T follicular helper cell (primary cell): ENCODE data around the gene SORBS2.
"Not testable (repeated sequence)": the region's sequence is repeated elsewhere in the genome, so short reads cannot be mapped to it uniquely, and the experiment has no call there.

Experiments used
- DNase-seq: peaks from one replicate; pipeline ENCODE4 v3.0.0-alpha.2; 2020; ENCODE audit warnings: low read depth

Gene SORBS2

GRCh38 chr4:185587030-185587426 lies 225.0 kb downstream of the SORBS2 start:
- DNase-seq: no peak

DNA sequence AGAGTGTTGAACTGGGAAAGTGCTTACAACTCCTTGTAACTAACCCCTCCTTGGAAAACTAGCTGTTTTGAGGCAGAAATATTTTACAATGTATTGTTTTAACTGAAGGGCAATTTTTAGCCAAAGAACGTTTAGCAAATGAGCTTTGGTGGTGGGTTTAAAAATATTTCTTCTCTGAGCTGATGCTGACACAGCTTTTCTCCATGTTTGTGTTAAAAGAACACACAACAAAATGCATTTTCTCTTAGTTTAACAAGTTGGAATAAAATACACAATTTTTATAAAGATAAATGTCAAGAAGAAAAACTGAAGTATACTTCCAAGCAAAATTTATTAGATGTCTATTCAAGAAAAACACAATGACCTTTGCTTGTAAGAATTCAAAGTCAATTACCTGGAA lies 226.8 kb downstream of the SORBS2 start:
- no peak for DNase-seq

DNA sequence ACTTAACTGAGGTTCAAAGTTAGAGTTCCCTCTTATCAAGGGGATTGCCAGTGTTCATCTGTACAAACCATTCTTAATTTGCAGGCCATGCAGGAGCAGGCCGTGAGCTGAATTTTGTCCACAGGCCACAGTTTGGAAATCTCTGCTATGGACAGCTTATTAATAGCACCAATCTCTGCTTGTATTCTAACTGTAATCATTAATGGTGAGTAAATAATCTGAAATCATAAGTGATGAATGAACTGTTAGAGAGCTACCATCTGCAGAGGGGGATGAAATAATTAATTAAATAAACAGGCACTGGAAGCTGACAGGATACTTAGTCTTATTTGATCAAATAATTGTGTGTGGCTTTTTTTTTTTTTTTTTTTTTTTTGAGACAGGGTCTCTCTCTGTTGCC lies 228.2 kb downstream of the SORBS2 start:
- DNase-seq: no peak

DNA sequence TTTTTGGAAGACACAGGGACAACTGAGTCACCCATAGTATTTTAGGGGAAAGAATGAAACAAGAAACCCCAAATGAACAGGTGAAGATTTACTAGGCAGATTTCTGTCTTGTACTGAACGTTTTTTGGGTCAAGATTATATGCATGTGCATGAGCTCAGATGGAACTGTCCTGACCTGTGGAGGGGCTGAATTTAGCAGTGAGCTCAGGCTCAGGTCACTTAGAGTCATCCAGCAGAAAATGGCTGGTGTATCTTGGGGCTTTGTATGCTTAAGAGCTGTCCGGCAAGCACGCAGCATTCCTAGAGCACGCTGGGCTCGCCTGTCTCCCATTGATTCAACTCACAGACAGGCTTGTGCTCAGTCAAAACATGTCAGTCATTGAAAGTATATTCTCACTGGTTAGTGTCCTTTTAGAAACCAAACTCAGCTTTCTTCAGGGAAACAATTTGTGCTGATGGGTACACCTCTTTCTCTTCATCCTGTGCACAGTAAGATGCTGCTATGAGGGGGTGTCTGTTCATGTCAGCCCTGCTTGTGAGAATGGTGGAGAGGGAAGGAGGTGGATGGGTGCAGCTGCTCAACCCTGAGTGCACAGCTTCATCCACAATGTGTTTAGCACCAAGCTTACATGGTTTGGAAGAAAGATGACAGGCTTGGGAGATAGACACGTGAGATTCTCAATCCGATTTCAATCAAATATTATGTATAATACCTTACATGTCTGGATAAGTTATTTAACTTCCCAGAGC lies 229.2 kb downstream of the SORBS2 start:
- no peak for DNase-seq

DNA sequence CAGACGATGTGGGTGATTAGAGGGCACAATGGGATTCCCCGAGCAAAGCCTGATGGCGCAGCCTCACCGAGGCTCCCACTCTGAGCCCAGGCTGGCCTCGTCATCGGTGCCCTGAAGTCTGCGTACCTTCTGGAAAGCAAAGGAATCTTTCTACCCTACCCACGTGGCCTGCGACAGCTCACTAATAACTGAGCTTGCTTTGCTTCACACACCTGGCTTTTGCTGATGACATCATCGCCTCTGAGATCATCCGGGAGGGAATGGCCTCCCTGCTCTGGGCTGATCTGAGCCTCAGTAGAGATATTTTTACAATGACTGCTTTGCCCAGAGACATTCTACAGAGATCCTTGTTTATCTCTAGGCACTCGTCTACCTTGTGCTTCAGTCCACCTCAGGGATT lies 231.3 kb downstream of the SORBS2 start:
- no peak for DNase-seq

DNA sequence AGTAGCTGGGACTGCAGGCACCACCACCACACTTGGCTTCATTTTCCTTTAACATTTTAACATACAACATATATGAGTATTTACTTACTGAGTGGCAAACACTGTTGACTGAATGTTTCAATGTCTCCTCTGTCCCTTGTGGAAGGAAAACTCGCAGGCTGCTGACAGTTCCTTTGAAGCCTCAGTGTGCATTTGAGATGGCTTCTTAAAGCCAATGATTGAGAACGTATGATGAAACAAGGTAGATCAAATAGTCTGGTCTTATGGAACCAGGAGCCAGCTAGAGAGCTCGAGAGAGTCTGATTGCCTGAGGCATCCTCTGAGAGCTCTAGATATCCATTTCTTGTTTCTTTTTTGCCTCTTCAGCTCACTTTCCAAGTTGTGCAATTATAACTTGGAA lies 233.7 kb downstream of the SORBS2 start:
- no peak for DNase-seq

- no peak for DNase-seq
These were observed 234.7 kb downstream of the SORBS2 start for GRCh38 chr4:185576962-185577950.

- no peak for DNase-seq
These were observed 235.6 kb downstream of the SORBS2 start for GRCh38 chr4:185576314-185576961.

GRCh38 chr4:185573651-185574199 lies 238.3 kb downstream of the SORBS2 start:
- DNase-seq: no peak

- no peak for DNase-seq
These were observed 241.3 kb downstream of the SORBS2 start for GRCh38 chr4:185570727-185571126.

DNA sequence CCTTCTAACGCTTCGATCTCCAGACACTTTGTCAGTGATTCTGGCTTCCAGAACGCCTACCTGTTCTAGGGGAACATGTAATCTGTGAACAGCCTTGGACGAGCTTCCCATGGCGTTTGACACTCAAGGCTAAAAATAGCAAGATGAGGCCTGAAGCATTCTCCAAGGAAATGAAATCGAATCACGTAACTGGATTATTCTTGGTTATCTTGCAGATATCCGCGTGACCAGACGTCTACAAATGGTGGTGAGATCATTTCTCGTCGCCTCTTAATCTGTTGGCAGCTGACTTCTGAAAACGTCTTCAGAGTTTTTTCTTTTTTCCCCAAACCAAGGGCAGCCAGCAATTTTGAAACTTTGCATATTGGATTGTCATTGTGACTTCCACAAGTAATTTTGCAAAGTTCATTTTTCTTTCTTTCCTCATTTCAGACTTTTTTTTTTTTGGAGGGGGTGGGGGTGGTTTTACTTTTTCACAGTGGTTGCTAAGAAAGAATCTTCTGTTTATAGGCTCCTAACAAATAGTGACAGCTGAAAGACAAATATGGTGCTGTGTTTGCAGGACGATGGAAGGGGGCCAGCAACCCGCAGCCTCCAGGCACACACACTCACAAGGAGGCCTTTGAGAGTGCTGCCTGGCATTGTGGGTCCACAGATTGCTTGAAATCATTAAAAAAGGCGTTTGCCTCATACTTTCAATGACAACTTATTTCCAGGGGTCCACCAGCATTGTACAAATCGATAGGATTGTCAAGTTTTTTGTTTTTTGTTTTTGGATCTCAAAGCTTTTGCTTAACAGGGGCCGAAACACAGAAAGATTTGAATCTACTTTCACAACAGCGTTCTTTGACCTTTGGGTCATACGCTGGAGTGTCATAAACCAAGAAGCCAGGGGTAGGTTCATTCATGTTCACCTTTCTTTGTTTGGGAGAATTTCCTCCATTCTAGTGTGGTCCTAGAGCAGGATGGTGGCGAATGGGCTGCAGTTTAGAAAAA lies 244.3 kb downstream of the SORBS2 start:
- no peak for DNase-seq

DNA sequence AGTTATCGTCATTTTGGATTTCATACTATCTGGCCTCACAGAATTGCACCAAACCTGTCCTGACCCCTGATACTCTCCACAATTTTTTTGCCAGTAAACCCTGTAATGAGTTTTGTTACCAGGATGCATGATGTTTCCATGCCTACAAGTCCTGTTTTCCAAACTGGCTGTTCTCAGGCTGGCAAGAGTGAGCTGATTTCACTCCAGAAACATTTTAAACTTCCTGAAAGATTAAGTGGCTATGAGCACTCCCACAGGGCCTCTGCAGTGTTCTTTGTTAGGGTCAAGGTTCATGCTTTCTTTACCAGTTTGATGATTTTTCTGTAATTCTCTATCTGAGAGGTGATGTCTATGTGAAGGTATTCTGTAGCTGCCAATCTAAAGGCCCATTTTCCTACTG lies 245.0 kb downstream of the SORBS2 start:
- DNase-seq: no peak

- no peak for DNase-seq
These were observed 245.6 kb downstream of the SORBS2 start for GRCh38 chr4:185566425-185566824.

- DNase-seq: no peak
These were observed 246.3 kb downstream of the SORBS2 start for GRCh38 chr4:185565696-185566095.

DNA sequence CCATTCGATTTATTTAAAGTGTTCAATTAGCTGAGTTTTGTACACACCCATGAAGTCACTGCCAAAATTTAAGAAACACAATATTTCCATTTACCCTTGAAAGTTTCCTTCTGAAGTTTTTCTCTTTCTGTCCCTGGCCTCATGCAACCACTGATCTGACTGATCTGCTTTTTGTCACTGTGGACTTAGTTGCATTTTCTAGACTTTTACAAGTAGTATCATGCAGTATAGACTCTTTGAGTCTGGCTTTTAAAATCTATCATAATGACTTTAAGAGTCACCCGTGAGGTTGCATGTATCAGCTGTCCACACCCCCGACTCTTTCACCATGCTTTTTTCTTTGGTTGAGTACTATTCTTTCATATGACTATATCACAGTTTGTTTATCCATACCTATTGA lies 247.6 kb downstream of the SORBS2 start:
- no peak for DNase-seq

DNA sequence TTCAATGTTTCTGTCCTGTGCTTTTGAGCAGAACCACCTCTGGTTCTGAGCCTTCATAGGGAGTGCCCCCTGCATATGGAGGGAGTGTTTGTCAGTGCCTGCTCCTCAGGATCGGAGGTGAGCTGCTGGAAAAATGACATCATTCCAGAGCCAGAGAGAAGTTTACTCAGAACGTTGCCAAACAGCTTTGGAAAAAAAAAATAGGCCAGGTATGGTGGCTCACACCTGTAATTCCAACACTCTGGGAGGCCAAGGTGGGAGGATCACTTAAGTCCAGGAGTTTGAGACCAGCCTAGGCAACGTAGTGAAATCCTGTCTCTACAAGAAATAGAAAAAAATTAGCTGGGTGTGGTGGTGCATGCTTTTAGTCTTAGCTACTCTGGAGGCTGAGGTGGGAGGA lies 249.5 kb downstream of the SORBS2 start:
- no peak for DNase-seq

DNA sequence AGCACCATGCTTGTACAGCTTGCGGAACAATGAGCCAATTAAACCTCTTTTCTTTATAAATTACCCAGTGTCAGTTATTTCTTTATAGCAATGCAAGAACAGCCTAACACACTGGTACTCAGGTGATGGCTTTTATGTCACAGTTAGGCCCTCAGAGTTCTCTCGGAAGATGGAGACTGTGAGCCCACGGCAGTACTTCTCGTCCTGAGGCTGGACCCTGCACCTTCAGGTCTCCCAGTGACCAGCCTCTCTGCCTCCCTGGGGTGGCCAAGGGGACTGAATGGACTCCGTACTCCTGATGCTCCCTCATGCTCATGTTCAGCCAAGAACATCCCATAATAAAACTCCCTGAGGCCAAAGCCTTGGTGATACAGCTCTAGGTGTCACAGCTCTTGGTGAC lies 251.7 kb downstream of the SORBS2 start:
- no peak for DNase-seq

- no peak for DNase-seq
These were observed 252.1 kb downstream of the SORBS2 start for GRCh38 chr4:185559915-185560281.

DNA sequence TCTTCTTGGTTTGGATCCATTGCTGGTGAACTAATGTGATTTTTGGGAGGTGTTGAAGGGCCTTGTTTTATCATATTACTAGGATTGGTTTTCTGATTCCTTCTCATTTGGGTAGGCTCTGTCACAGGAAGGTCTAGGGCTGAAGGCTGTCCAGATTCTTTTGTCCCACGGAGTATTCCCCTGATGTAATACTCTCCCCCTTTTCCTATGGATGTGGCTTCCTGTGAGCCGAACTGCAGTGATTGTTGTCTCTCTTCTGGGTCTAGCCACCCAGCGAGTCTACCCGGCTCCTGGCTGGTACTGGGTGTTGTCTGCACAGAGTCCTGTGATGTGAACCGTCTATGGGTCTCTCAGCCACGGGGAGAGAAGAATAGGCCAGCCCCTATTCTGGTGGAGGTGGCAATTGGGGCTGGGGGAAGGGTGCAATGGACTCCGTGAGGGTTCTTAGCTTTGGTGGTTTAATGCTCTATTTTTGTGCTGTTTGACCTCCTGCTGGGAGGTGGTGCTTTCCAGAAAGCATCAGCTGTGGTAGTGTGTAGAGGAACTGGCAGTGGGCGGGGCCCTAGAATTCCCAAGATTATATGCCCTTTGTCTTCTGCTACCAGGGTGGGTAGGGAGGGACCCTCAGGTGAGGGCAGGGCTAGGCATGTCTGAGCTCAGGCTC lies 252.6 kb downstream of the SORBS2 start:
- not testable (repeated sequence) for DNase-seq

GRCh38 chr4:185554365-185555126 lies 257.4 kb downstream of the SORBS2 start:
- no peak for DNase-seq
